AG08395 (cell line): Measurements from ENCODE around the gene MRPL3.

Experiments
- DNase-seq: peaks from one replicate; pipeline ENCODE4 v3.0.0; 2012; ENCODE audit warnings: mixed read lengths, low spot score

Gene MRPL3

GRCh38 chr3:131502530-131503319, at the start of gene MRPL3:
TSS of gene MRPL3 (minus strand) at chr3:131502971. CDS start at chr3:131502821, 150 bp downstream.
- DNase-seq = peak; percentile 89

GRCh38 chr3:131551761-131552160, 49.0 kb upstream of the MRPL3 start:
- no peak for DNase-seq

- no peak for DNase-seq
Observed at GRCh38 chr3:131550562-131551465, 48.0 kb upstream of the MRPL3 start.

GRCh38 chr3:131549340-131549739, 46.6 kb upstream of the MRPL3 start:
- no peak for DNase-seq

GRCh38 chr3:131547585-131547984, 44.8 kb upstream of the MRPL3 start:
- DNase-seq = no peak

- DNase-seq = no peak
Observed at GRCh38 chr3:131546441-131546840, 43.7 kb upstream of the MRPL3 start.

GRCh38 chr3:131544557-131544956, 41.8 kb upstream of the MRPL3 start:
- no peak for DNase-seq

- peak; percentile 80 for DNase-seq
Observed at GRCh38 chr3:131543714-131544113, 40.9 kb upstream of the MRPL3 start.

- no peak for DNase-seq
Observed at GRCh38 chr3:131541288-131541687, 38.5 kb upstream of the MRPL3 start.

GRCh38 chr3:131540821-131541220, 38.0 kb upstream of the MRPL3 start:
- no peak for DNase-seq

- DNase-seq = no peak
Observed at GRCh38 chr3:131540143-131540542, 37.4 kb upstream of the MRPL3 start.

- no peak for DNase-seq
Observed at GRCh38 chr3:131538968-131539367, 36.2 kb upstream of the MRPL3 start.

GRCh38 chr3:131537531-131537930, 34.8 kb upstream of the MRPL3 start:
- no peak for DNase-seq

- peak; percentile 46 for DNase-seq
Observed at GRCh38 chr3:131535596-131535995, 32.8 kb upstream of the MRPL3 start.

GRCh38 chr3:131535131-131535530, 32.4 kb upstream of the MRPL3 start:
- peak; percentile 73 for DNase-seq

GRCh38 chr3:131532645-131533044, 29.9 kb upstream of the MRPL3 start:
- no peak for DNase-seq

- DNase-seq = no peak
Observed at GRCh38 chr3:131530843-131531242, 28.1 kb upstream of the MRPL3 start.

- DNase-seq = no peak
Observed at GRCh38 chr3:131530388-131530787, 27.6 kb upstream of the MRPL3 start.

- DNase-seq = peak; percentile 54
Observed at GRCh38 chr3:131526801-131527347, 24.1 kb upstream of the MRPL3 start.

- no peak for DNase-seq
Observed at GRCh38 chr3:131518680-131519079, 15.9 kb upstream of the MRPL3 start.

- DNase-seq = no peak
Observed at GRCh38 chr3:131505421-131505820, 2.6 kb upstream of the MRPL3 start.

- DNase-seq = peak; percentile 28
Observed at GRCh38 chr3:131503320-131503635, 507 bp upstream of the MRPL3 start.

GRCh38 chr3:131501949-131502348, 822 bp downstream of the MRPL3 start:
- no peak for DNase-seq
